GM21529 (cell line): ENCODE measurements around the gene FBXW4.
A peak's percentile ranks its signal among the peaks of the same experiment; 100 is the strongest.

ENCODE experiments used
- ATAC-seq: cut with Tn5 transposase; IDR thresholded peaks from one replicate; pipeline ENCODE4 v1.9.1; 2021; ENCODE audit not compliant: unreplicated experiment

FBXW4 gene

GRCh38 chr10:101587725-101588653 lies 107.0 kb downstream of the FBXW4 start, which contains the start of the genes DPCD and POLL:
TSS of gene DPCD (plus strand) at chr10:101588321. CDS start at chr10:101588337, 16 bp downstream.
TSS of gene POLL (minus strand) at chr10:101588257. CDS start at chr10:101587360, 897 bp downstream.
- ATAC-seq: peak; percentile 99

- no peak for ATAC-seq
Observed at GRCh38 chr10:101585841-101586240, 109.1 kb downstream of the FBXW4 start.

- ATAC-seq: no peak
Observed at GRCh38 chr10:101580486-101581399, 114.2 kb downstream of the FBXW4 start.

DNA sequence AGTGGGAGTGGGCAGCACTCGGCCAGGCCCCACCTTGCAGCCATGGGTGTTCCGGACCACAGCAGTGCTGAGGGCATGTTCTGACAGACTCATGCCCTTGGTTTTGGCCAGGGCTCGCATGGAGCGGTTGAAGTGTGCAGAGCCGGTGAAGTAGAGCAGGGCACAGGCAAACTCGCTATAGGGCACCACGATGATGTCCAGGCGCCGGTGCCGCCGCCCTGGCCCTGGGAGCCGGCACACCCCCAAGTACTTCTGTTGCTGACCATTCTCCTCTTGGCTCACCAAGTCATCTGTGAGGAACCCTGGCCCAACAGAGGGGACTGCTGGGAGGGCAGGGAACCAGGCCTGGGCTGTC lies 115.5 kb downstream of the FBXW4 start:
- no peak for ATAC-seq

GRCh38 chr10:101578803-101579515 lies 116.0 kb downstream of the FBXW4 start:
- no peak for ATAC-seq

- no peak for ATAC-seq
Observed at GRCh38 chr10:101578192-101578591, 116.8 kb downstream of the FBXW4 start.

DNA sequence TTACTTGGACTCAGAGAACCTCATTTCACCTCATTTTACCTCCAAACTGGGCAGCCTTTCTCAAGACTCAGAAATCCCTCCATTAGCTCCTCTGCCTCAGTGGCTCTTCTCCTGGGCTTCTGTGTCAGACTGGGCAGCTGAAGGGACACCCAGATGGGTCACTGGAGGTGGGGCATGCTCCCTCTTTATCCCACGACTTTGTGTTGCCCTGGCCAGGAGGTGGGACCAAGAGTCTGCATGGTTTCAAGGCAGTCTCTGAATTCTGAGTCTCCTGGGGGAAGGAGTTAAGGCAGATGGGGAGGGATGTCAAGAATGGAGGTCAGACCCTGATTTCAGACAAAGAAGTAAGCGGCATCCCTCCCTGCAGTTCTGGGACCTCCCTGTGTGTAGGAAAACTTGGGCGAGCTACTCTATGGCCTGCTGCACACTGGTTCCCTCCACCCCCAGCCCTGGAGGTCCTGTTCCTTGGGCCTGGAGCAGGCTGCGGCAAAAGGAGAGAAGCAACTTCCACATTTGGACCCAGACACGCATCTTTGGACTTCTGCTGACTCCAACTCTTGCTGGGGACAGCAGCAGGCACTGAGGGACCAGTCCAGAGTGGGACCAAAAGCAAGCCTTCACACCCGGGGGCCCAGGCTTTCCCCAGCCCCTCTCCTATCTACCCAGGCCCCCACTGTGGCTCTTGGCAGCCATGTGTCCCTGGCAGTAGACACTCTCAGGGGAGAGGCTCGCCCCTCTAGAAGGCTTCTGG lies 117.7 kb downstream of the FBXW4 start:
- no peak for ATAC-seq

GRCh38 chr10:101576211-101576863 lies 118.6 kb downstream of the FBXW4 start:
- ATAC-seq: no peak

DNA sequence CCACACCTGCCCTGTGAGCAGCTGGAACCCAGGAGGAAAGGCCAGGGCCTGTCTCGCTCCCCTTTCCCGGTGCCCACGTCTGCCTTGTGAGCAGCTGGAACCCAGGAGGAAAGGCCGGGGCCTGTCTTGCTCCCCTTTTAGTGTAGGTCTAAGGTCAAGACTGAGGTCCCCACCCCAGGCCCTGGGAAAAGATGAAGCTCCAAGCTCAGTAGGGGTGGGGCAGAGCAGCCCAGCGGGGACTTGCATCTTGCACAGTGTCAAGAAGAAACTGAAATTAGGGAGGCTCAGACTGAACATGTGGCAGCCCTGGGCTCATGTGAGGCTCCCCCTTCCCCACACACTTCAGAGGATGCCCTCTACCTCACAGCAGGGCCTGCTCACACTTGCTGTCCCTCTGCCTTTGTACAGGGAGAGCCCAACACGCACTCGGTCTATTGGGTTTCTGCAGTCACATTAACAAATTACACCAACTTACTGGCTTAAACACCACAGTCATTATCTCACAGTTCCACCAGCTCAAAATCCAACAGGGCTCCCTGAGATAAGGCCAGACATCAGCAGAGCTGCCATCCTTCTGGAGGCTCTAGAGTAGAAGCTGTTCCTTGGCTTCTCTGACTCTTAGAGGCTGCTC lies 119.3 kb downstream of the FBXW4 start:
- ATAC-seq: no peak

GRCh38 chr10:101575091-101575490 lies 119.9 kb downstream of the FBXW4 start:
- ATAC-seq: no peak

- ATAC-seq: no peak
Observed at GRCh38 chr10:101573885-101574753, 120.9 kb downstream of the FBXW4 start.

DNA sequence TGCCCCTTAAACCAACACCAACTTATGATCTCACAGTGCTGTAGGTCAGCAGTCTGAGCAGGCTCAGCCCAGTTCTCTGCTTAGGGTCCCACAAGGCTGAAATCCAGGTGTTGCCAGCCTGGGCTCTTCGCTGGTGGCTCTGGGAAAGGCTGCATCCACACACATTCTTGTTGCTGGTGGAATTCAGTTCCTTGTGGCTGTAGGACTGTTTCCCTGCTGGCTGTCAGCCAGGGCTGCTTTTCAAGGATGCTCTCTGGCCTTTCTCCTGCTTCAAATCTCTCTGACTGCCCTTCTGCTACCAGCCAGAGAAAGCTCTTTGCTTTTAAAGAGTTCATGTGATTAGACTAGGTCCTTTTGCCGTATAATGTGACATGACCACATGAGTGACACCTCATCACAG lies 122.2 kb downstream of the FBXW4 start:
- ATAC-seq: no peak

GRCh38 chr10:101572126-101572525 lies 122.8 kb downstream of the FBXW4 start:
- ATAC-seq: no peak

- ATAC-seq: no peak
Observed at GRCh38 chr10:101571271-101571925, 123.6 kb downstream of the FBXW4 start.

GRCh38 chr10:101570428-101571270 lies 124.3 kb downstream of the FBXW4 start:
- ATAC-seq: peak; percentile 21

- peak; percentile 72 for ATAC-seq
Observed at GRCh38 chr10:101569622-101570427, 125.1 kb downstream of the FBXW4 start.
